GM12874 (cell line): ENCODE results near the gene SLC8A1.

ENCODE experiments used
- TF ChIP-seq, protein P1 (sequence below): IDR thresholded peaks from 2 replicates; pipeline ENCODE4 v1.5.1; 2011; ENCODE audit warnings: low read depth, mild to moderate bottlenecking, control low read depth, low read length, moderate library complexity; ENCODE audit not compliant: insufficient read depth

The SLC8A1 gene

DNA sequence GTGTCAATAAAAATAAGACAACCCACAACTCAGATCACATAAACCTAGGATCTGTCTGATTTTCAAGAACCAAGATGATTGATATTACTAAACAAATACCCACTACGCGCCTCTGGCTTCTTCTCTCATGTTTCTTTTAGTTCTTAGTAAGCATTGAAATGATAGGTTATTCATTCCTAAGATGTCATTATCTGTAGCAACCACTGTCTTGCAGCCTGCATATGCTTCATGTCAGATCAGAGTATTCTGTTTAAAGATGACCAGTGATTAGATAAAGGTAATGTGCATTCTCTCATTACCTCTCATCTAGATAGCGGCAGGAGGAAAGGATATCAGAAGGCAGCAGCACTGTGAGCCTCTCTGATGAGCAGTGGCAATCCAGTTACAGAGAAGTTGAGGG, 112.9 kb downstream of the SLC8A1 start:
- TF ChIP-seq, protein P1, sequence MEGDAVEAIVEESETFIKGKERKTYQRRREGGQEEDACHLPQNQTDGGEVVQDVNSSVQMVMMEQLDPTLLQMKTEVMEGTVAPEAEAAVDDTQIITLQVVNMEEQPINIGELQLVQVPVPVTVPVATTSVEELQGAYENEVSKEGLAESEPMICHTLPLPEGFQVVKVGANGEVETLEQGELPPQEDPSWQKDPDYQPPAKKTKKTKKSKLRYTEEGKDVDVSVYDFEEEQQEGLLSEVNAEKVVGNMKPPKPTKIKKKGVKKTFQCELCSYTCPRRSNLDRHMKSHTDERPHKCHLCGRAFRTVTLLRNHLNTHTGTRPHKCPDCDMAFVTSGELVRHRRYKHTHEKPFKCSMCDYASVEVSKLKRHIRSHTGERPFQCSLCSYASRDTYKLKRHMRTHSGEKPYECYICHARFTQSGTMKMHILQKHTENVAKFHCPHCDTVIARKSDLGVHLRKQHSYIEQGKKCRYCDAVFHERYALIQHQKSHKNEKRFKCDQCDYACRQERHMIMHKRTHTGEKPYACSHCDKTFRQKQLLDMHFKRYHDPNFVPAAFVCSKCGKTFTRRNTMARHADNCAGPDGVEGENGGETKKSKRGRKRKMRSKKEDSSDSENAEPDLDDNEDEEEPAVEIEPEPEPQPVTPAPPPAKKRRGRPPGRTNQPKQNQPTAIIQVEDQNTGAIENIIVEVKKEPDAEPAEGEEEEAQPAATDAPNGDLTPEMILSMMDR, result no peak

DNA sequence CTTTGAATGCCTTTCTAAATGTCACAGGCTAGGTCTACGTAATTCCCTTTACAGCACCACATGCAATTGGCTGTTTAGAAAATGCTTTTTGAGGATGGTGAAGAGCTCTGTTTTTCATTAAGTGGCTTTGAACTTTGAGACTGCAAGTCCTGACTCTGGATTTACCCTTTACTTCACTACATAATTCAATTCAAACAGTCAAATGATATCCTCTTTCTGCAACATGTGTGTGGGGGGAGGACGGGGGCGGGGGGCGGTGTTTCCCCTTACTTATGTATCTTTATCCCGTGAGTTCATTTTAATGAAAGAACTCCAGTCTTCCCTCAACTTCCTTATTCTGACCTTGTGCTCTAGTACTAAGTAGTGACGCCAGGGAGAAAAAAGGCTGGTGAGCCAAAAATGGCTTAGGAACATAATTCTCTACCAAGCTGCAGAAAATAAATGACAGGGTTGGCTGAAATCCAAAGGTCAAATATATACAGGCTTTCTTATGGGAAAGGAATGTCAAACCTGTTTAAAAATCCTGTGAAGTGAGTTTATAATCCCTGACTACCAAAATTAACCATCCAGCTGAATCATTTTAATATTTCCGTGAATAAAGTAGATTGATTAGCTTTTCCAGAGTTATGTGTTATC, 119.6 kb downstream of the SLC8A1 start:
- TF ChIP-seq, protein P1, result no peak

DNA sequence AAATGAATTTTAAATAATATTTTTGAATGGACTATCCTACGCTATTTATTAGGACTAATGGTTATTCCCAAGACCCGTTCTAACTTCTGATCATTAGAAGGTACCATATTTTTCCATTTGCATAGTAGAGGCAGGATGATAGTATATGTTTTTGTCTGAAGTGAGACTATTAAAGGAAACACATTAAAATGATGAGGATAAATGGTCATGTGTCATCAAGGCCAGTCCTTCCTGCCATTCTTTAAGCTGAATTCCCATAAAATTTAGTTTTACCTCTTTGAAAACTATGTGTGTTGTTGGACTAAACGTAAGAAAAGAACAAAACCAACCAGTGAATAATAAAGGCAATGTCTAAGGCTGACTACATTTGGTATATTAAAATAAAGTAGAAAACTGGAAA, 121.8 kb downstream of the SLC8A1 start:
- TF ChIP-seq, protein P1, result no peak

DNA sequence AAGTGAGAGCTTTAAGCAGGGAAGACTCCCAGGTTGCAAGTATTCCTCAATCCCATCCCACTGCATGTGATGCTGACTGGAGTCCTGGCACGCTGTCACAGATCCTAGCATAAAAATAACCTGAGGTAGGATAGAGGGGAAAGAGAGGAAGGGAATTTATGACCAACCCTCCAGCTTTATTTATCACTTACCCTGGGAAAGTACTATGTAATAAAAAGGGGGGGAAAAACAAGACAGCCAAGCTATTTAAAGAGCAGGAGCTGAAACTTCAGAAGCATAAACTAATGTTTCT, 122.2 kb downstream of the SLC8A1 start:
- TF ChIP-seq, protein P1, result no peak

DNA sequence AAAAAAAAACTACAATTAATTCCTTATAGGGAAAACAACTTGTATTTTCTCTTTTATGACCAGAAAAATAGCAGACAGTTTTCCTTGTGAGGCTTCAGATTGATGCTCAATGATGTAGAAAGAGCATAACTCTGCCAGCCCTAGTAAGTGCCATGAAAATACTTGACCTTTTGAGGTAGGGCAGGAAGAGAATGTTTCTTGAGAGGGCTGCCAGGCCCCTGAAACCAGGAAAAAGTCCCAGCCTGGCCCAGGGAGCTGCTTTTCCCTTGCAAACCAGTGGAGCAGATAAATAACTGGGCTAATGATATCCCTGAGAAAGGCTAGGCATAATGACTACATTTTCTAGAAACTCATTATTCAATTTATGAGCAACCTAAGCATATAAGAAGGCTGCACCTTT, 126.8 kb downstream of the SLC8A1 start:
- TF ChIP-seq, protein P1, result no peak

DNA sequence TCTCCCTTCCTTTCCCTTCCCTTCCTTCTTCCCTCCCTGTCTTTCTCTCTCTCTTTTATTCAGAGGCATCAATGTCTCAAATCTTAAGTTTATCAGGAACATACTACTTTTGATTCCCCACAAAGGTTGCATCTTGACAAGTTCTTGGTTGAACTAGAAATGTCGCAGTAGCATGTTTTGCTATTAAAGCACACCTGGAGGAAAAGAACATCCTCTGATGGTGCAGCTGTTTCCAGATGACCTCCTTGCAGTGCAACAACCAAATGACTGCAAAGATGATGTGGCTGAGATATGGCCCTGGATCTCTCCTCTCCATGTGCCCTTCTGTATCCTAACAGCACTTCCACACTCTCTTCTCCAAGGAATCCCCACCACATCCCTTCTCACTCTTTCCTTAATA, 127.2 kb downstream of the SLC8A1 start:
- TF ChIP-seq, protein P1, result no peak

DNA sequence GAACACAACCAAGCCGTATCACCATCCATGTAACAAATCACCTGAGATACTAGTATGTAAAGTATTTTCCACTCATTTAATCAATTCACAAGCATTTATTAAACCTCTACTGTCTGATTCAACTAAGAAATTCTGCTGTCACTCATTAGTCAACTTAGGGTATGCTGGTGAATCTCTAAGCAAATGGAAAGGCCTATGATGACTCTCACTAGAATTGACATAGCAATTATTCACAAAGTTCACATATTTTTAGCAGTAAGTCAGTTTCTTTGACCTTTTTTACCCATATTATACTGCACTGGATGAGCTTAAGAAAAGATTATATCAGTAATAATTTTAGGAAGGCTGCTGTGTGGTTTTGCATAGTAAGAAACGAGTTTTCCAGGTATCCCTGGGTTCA, 130.1 kb downstream of the SLC8A1 start:
- TF ChIP-seq, protein P1, result no peak
